IPS DF 6.9 (cell line): Measurements from ENCODE around the gene RIOX2.

Source experiments
- DNase-seq: peaks from one replicate; pipeline ENCODE4 v3.0.0-alpha.2; 2013; ENCODE audit warnings: low read depth, low spot score
- H3K27ac ChIP-seq: one replicate; pipeline ENCODE4 v1.5.1; 2013; ENCODE audit warnings: low read length, control low read depth
- H3K27me3 ChIP-seq: 2 replicates; pipeline ENCODE4 v1.6.1; 2013; ENCODE audit warnings: mild to moderate bottlenecking, low read length; ENCODE audit not compliant: control insufficient read depth, insufficient read depth
- H3K36me3 ChIP-seq: 2 replicates; pipeline ENCODE4 v1.6.1; 2013; ENCODE audit warnings: low read length; ENCODE audit not compliant: control insufficient read depth, insufficient read depth
- H3K4me1 ChIP-seq: 2 replicates; pipeline ENCODE4 v1.6.1; 2013; ENCODE audit warnings: low read length; ENCODE audit not compliant: control insufficient read depth, insufficient read depth
- H3K4me3 ChIP-seq: 2 replicates; pipeline ENCODE4 v1.5.1; 2013; ENCODE audit warnings: mild to moderate bottlenecking, low read length
- H3K9me3 ChIP-seq: 2 replicates; pipeline ENCODE4 v1.6.1; 2013; ENCODE audit warnings: low read length, inconsistent platforms; ENCODE audit not compliant: control insufficient read depth, insufficient read depth
- WGBS: extraction: QIAGEN DNeasy Blood & Tissue Kit; methylation state at CpG from one replicate; pipeline ENCODE4 v1.1.7; 2013; ENCODE audit warnings: mixed read lengths, missing lambda C conversion rate; ENCODE audit not compliant: insufficient read length, insufficient coverage; 5-methylcytosine and 5-hydroxymethylcytosine counted together

Gene RIOX2

DNA sequence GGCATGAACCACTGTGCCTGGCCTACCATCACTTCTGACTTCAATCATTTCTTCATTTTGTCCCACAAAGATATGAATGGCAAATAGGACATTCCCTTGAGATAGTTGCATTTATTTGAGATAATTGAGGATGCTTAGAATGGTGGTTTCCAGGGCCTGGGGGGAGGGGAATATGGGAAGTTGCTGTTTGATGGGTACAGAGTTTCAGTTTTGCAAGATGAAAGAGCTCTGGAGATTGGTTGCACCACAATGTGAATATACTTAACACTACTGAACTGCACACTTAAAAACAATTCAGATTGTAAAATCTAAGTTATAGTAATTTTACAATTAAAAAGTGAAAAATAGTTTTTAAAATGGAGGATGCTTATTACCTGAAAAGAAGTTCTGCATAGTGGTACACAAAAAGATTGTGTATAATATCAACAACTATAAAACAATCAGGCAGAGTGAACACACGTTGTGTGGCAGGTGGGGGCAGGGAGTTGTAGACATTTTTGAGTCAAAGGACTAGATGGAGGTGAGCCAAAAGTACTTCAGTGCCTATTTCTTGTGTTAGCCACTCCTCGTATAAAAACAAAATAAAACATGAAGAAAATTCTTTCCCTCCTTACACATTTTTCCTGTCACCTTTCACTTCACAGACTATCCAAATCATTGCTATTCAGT lies 18.5 kb upstream of the RIOX2 start:
- Histone ChIP-seq H3K4me3 (no peak overlapping the region), H3K4me1 (peaks cover 5% of the 10 kb centered on the region; the same call in 1 of the 2 replicates), H3K9me3 (no peaks in the 10 kb centered on the region), H3K36me3 (no peaks in the 10 kb centered on the region), H3K27ac (no peak overlapping the region), H3K27me3 (no peaks in the 10 kb centered on the region)
- no peak for DNase-seq
- no CpG with 5 or more reads among the region's 2 CpGs for WGBS

DNA sequence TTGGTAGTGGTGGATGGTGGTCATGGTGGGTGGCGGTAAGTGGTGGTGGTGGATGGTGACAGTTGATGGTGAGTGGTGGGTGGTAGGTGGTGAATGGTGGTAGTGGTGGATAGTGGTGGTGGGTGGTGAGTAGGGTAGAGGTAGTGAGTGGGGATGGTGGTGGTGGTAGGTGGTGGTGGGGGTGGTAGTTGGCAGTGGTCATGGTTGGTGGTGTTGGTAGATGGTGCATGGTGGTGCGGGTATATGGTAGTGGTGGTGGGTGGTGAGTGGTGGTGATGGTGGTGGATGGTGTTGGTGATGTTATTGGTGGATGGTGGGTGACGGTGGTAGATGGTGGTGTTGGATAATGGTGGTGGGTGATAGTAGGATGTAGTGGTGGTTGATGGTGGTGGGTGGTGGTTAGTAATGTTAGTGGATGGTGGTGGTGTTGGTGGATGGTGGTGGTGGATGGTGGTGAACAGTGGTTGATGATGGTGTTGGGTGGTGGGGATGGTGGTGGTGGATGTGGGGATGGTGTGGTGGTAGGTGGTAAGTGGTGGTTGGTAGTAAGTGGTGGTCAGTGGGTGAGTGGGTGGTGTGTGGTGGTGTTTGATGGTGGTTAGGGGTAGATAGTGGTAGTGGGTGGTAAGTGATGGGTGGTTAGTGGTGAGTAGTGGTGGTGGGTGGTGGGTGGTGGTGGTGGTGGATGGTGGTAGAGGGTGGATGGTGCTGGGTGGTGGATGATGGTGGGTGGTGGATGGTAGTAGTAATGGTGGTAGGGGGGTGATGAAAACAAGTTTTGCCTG lies 16.7 kb upstream of the RIOX2 start:
- 100% methylated on average over 1 of the region's 3 CpGs for WGBS
- Histone ChIP-seq H3K4me3 (no peak overlapping the region), H3K27ac (no peak overlapping the region), H3K36me3 (no peaks in the 10 kb centered on the region), H3K4me1 (peaks cover 5% of the 10 kb centered on the region; the same call in 1 of the 2 replicates), H3K27me3 (no peaks in the 10 kb centered on the region), H3K9me3 (no peaks in the 10 kb centered on the region)
- no peak for DNase-seq

GRCh38 chr3:97987306-97987705 lies 15.1 kb upstream of the RIOX2 start:
- H3K36me3 ChIP-seq, result no peaks in the 10 kb centered on the region
- no peaks in the 10 kb centered on the region for H3K9me3 ChIP-seq
- DNase-seq, result no peak
- H3K27ac ChIP-seq, result no peak overlapping the region
- H3K4me1 ChIP-seq, result no peaks in the 10 kb centered on the region
- no peak overlapping the region for H3K4me3 ChIP-seq
- no peaks in the 10 kb centered on the region for H3K27me3 ChIP-seq
- WGBS, result no CpG with 5 or more reads among the region's 2 CpGs

DNA sequence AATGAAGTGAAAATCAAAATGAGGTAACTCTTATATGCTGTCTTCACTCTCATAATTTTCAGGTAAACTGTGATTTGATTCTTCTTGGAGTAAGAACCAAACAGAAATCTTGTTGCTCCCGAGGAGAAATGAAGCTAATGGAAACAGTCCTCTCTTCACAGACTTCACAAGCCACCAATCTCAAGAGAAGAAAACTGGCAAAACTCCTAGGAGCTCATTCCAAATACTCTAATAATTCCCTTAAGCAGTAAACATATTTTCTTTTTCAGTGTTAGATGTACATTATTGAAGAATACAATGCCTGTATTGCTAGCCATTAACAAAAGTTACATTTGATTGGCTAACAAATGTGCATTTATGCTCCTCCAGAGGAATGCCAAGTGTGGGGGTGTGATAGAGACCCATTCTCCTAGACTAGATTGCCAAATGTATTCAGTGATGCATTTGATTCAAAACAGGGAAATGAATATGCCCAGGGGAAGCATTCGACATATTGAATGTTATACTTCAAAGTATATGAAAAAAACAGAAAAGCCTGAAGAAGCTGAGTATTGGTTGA lies 11.8 kb upstream of the RIOX2 start:
- Histone ChIP-seq H3K9me3 (no peaks in the 10 kb centered on the region), H3K27ac (no peak overlapping the region), H3K36me3 (no peaks in the 10 kb centered on the region), H3K4me1 (no peaks in the 10 kb centered on the region), H3K27me3 (no peaks in the 10 kb centered on the region), H3K4me3 (no peak overlapping the region)
- no peak for DNase-seq
- WGBS, result no CpG with 5 or more reads among the region's 2 CpGs

- Histone ChIP-seq H3K27me3 (no peaks in the 10 kb centered on the region), H3K4me1 (no peaks in the 10 kb centered on the region), H3K4me3 (no peak overlapping the region), H3K9me3 (no peaks in the 10 kb centered on the region), H3K27ac (no peak overlapping the region), H3K36me3 (no peaks in the 10 kb centered on the region)
- no peak for DNase-seq
- no CpG with 5 or more reads among the region's 3 CpGs for WGBS
Measured at GRCh38 chr3:97981886-97982285, 9.7 kb upstream of the RIOX2 start.

- Histone ChIP-seq H3K27ac (no peak overlapping the region), H3K4me3 (no peak overlapping the region), H3K4me1 (no peaks in the 10 kb centered on the region), H3K27me3 (no peaks in the 10 kb centered on the region), H3K9me3 (no peaks in the 10 kb centered on the region), H3K36me3 (no peaks in the 10 kb centered on the region)
- WGBS, result no CpG with 5 or more reads among the region's 3 CpGs
- DNase-seq, result no peak
Measured at GRCh38 chr3:97979610-97980009, 7.4 kb upstream of the RIOX2 start.

DNA sequence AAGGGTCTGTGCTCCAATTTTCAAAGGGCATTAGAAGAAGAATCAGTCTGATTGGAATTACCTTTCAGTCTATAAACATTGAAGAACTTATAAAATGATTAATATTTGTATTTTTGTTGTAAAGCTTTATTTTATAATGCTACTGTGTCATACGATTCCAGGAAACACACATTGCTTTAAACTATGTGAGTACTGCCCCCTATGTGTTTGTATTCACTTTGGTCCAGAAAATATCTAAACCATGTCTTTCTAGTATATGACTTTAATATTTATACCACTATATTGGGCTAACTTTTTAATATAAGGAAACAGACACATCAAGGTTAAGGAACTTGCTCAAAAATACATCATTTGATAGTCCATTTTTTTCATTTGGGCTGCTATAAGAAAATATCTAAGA lies 3.2 kb upstream of the RIOX2 start:
- H3K9me3 ChIP-seq, result no peaks in the 10 kb centered on the region
- no CpG with 5 or more reads among the region's 1 CpG for WGBS

DNA sequence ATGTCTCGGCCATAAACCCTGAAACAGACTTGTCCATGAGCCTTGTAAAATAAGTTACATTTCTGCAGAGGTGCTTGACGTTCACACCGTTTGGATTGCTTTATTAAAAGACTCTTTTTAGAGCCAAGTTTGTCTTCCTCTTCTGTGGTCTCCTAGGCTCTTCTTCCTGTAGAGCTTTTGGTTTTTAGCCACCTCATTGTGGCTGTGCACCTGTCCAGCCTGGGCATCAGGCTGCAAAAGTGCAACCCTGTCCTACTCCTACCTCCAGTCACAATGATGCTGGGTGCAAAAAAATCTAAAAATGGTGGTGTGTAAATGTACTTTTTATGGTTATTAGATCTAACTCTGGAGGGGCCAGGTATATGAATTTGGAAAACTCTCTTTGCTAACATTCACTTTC lies 2.8 kb upstream of the RIOX2 start:
- no peak for DNase-seq
- Histone ChIP-seq H3K27me3 (no peaks in the 10 kb centered on the region), H3K4me3 (no peak overlapping the region), H3K36me3 (no peaks in the 10 kb centered on the region), H3K9me3 (no peaks in the 10 kb centered on the region), H3K4me1 (no peaks in the 10 kb centered on the region), H3K27ac (no peak overlapping the region)
- WGBS, result no CpG with 5 or more reads among the region's 3 CpGs

More for the DNA sequence above, 3.2 kb upstream of the RIOX2 start:
- no peaks in the 10 kb centered on the region for H3K36me3 ChIP-seq
- H3K4me1 ChIP-seq, result no peaks in the 10 kb centered on the region
- H3K4me3 ChIP-seq, result no peak overlapping the region
- H3K27ac ChIP-seq, result no peak overlapping the region
- no peak for DNase-seq
- no peaks in the 10 kb centered on the region for H3K27me3 ChIP-seq

- H3K27me3 ChIP-seq, result no peaks in the 10 kb centered on the region
- no peak overlapping the region for H3K4me3 ChIP-seq
- no peaks in the 10 kb centered on the region for H3K9me3 ChIP-seq
- no peak for DNase-seq
- H3K27ac ChIP-seq, result no peak overlapping the region
- no CpG with 5 or more reads among the region's 9 CpGs for WGBS
- H3K36me3 ChIP-seq, result no peaks in the 10 kb centered on the region
- no peaks in the 10 kb centered on the region for H3K4me1 ChIP-seq
Measured at GRCh38 chr3:97972976-97973375, 745 bp upstream of the RIOX2 start.

- H3K4me3 ChIP-seq, result no peak overlapping the region
- no peaks in the 10 kb centered on the region for H3K36me3 ChIP-seq
- no CpG with 5 or more reads among the region's 9 CpGs for WGBS
- H3K27ac ChIP-seq, result no peak overlapping the region
- no peaks in the 10 kb centered on the region for H3K4me1 ChIP-seq
- H3K27me3 ChIP-seq, result no peaks in the 10 kb centered on the region
- no peak for DNase-seq
- no peaks in the 10 kb centered on the region for H3K9me3 ChIP-seq
Measured at GRCh38 chr3:97970956-97971620, 1.1 kb downstream of the RIOX2 start.
